HuH-7 (cell line): ENCODE measurements around the gene ENTPD8.

Experiments used
- DNase-seq: peaks from one replicate; pipeline ENCODE4 v3.0.0; 2011; ENCODE audit warnings: low spot score

Gene ENTPD8

GRCh38 chr9:137447722-137448601, 6.8 kb upstream of the ENTPD8 start:
- no peak for DNase-seq

GRCh38 chr9:137446851-137447471, 5.8 kb upstream of the ENTPD8 start:
- no peak for DNase-seq

- DNase-seq = no peak
These were observed 4.8 kb upstream of the ENTPD8 start for GRCh38 chr9:137445930-137446431.

GRCh38 chr9:137445275-137445807, 4.2 kb upstream of the ENTPD8 start:
- DNase-seq = peak; percentile 84

GRCh38 chr9:137444106-137444790, 3.1 kb upstream of the ENTPD8 start:
- no peak for DNase-seq

- DNase-seq = no peak
These were observed 771 bp upstream of the ENTPD8 start for GRCh38 chr9:137441935-137442321.

GRCh38 chr9:137439158-137439714, 1.9 kb downstream of the ENTPD8 start:
- no peak for DNase-seq

GRCh38 chr9:137438591-137439157, 2.5 kb downstream of the ENTPD8 start:
- DNase-seq = no peak

GRCh38 chr9:137437691-137438590, 3.2 kb downstream of the ENTPD8 start:
- DNase-seq = no peak

- no peak for DNase-seq
These were observed 4.2 kb downstream of the ENTPD8 start for GRCh38 chr9:137436761-137437600.

GRCh38 chr9:137435980-137436760, 5.0 kb downstream of the ENTPD8 start:
- DNase-seq = no peak

GRCh38 chr9:137435381-137435891, 5.7 kb downstream of the ENTPD8 start:
- no peak for DNase-seq

- DNase-seq = no peak
These were observed 6.4 kb downstream of the ENTPD8 start for GRCh38 chr9:137434498-137435380.

- no peak for DNase-seq
These were observed 7.2 kb downstream of the ENTPD8 start for GRCh38 chr9:137433916-137434431.

GRCh38 chr9:137433349-137433915, 7.7 kb downstream of the ENTPD8 start:
- DNase-seq = no peak

GRCh38 chr9:137432687-137433348, 8.3 kb downstream of the ENTPD8 start:
- DNase-seq = no peak
